Measurements from ENCODE around the gene PSD4. TPM values are rescaled to one million over a fixed set of nuclear protein-coding genes. Genes with fewer than 3 reads are reported as not detected.

PSD4 gene
- total and polyA plus RNA-seq, 2 of the 8 experiments (the other 6 are each of a cell fraction or from before 2014, with no cell fraction given): 0.53 to 1.2 TPM

DNA sequence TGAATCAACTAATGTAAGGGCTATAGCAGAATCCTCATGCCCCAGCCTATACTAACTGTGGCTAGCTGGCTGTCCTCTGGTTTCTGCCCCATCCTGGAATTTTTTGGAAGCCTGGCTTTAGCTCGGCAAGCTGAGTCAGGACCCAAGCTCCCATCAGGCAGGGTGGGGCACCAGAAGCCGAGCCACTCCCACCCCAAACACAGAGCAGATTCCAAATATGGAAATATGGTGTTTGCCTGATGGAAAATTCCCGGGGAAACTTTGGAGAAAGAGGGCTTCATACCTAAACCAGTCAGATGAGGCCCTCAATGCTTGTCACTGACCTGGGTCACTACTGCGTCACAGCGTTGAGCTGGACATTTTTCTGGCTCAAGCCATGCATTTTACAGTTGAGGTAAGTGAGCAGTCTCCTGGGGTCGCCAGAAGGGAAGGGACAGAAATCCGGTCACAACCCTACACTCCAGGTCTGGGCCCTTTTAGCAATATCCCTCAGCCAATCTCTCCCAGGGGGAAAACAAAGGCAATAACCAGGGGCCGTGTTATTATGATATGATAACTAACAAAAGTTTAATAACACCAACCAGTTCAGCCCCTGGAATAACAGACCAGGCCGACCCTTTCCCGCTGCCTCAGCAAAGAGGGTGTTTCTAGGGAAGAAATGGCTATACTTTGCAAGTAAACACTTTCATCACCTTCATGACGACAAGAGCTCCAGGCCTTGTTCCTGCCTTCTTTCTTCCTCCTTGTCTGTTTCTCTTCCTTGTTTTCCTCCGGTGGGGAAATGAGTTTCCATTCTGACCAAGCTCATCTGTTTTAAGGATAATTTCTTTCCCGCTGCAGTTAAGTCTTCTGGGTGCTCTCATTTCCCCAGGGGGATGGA is 37.7 kb downstream of the PSD4 start (continued):
- TF ChIP-seq, protein P1, sequence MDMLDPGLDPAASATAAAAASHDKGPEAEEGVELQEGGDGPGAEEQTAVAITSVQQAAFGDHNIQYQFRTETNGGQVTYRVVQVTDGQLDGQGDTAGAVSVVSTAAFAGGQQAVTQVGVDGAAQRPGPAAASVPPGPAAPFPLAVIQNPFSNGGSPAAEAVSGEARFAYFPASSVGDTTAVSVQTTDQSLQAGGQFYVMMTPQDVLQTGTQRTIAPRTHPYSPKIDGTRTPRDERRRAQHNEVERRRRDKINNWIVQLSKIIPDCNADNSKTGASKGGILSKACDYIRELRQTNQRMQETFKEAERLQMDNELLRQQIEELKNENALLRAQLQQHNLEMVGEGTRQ (IDR thresholded peaks at IDR 0.05; ENCODE audit: low read length): no peak
- no peak for TF ChIP-seq SP1 (IDR thresholded peaks at IDR 0.05; ENCODE audit: low read depth, low read length)
- TF ChIP-seq TAF1 (IDR thresholded peaks at IDR 0.05; ENCODE audit: low read depth, low read length): no peak
- TF ChIP-seq SP4 (IDR thresholded peaks at IDR 0.05; ENCODE audit: low read length): no peak
- no peak for TF ChIP-seq TBP (IDR thresholded peaks at IDR 0.05; ENCODE audit: low read depth, low read length)
- TF ChIP-seq GABPA (IDR thresholded peaks at IDR 0.05; ENCODE audit: borderline replicate concordance, insufficient read depth, low read length): no peak
